IMR-90 (cell line): ENCODE data around the gene TTLL11. TPM values are rescaled to one million over a fixed set of nuclear protein-coding genes. Genes with fewer than 3 reads are reported as not detected.
A peak's percentile ranks its signal among the peaks of the same experiment; 100 is the strongest.

Source experiments
- ATAC-seq: fragments of 200-7000 bp; cut with Tn5 transposase; 2 replicates; pipeline ENCODE4 v1.9.1; 2020; ENCODE audit warnings: low read depth, mild to moderate bottlenecking, moderate library complexity
- BruUV-seq: library from RNA; stranded (reverse); fragments of 400-500 nt; replicated peaks from 2 replicates; lab custom pipeline; 2021; lab: Mats Ljungman, UMichigan
- CTCF ChIA-PET: fragments of 300-600 bp; formaldehyde crosslinking; extraction: SDS; loops from one replicate; lab custom pipeline; 2021; ENCODE audit warnings: antibody characterized with exemption; lab: Yijun Ruan, JAX
- POLR2A ChIA-PET: fragments of 300-600 bp; sonication (Branson Sonifier 250); formaldehyde crosslinking; loops from one replicate; lab custom pipeline; 2022; ENCODE audit warnings: antibody characterized with exemption; ENCODE audit not compliant: unreplicated experiment; lab: Charles Lee
- DNase-seq: peaks from one replicate; pipeline ENCODE4 v3.0.0; 2013
- H2AFZ ChIP-seq: replicated peaks from 2 replicates; pipeline ENCODE3; 2013; ENCODE audit warnings: low read length, mild to moderate bottlenecking; ENCODE audit not compliant: poor library complexity
- H2AK5ac ChIP-seq: 2 replicates; pipeline ENCODE4 v1.6.1; 2013; ENCODE audit warnings: low read depth, low read length, inconsistent platforms
- H2AK9ac ChIP-seq: replicated peaks from 2 replicates; pipeline ENCODE3; 2013; ENCODE audit warnings: mild to moderate bottlenecking, low read depth, low read length, moderate library complexity; ENCODE audit not compliant: poor library complexity
- H2BK120ac ChIP-seq: 2 replicates; pipeline ENCODE4 v1.6.1; 2013; ENCODE audit warnings: low read depth, low read length, inconsistent platforms
- H2BK15ac ChIP-seq: 3 replicates; pipeline ENCODE4 v1.6.1; 2013; ENCODE audit warnings: low read depth, low read length, inconsistent platforms
- H2BK20ac ChIP-seq: 2 replicates; pipeline ENCODE4 v1.6.1; 2013; ENCODE audit warnings: low read depth, mild to moderate bottlenecking, inconsistent platforms, low read length, moderate library complexity
- H2BK5ac ChIP-seq: 2 replicates; pipeline ENCODE4 v1.6.1; 2013; ENCODE audit warnings: mild to moderate bottlenecking, low read depth, low read length, inconsistent platforms; ENCODE audit not compliant: poor library complexity, severe bottlenecking
- H3K14ac ChIP-seq: replicated peaks from 2 replicates; pipeline ENCODE4 v1.6.1; 2013; ENCODE audit warnings: low read depth, low read length, inconsistent platforms
- H3K18ac ChIP-seq: 2 replicates; pipeline ENCODE4 v1.6.1; 2013; ENCODE audit warnings: low read depth, low read length, control low read depth
- H3K23ac ChIP-seq: 2 replicates; pipeline ENCODE4 v1.6.1; 2013; ENCODE audit warnings: low read depth, low read length, inconsistent platforms
- H3K27ac ChIP-seq: 2 replicates; pipeline ENCODE4 v1.5.1; 2013; ENCODE audit warnings: mild to moderate bottlenecking, control low read depth, low read length; ENCODE audit not compliant: insufficient read depth
- H3K27me3 ChIP-seq: 2 replicates; pipeline ENCODE4 v1.6.1; 2013; ENCODE audit warnings: low read length; ENCODE audit not compliant: control insufficient read depth, insufficient read depth
- H3K36me3 ChIP-seq: 2 replicates; pipeline ENCODE4 v1.6.1; 2013; ENCODE audit warnings: low read length, mixed read lengths; ENCODE audit not compliant: control insufficient read depth, insufficient read depth
- H3K4ac ChIP-seq: 2 replicates; pipeline ENCODE4 v1.6.1; 2013; ENCODE audit warnings: low read depth, low read length, inconsistent platforms
- H3K4me1 ChIP-seq: 2 replicates; pipeline ENCODE4 v1.6.1; 2013; ENCODE audit warnings: low read length, mixed read lengths; ENCODE audit not compliant: control insufficient read depth, insufficient read depth
- H3K4me2 ChIP-seq: 2 replicates; pipeline ENCODE4 v1.6.1; 2013; ENCODE audit warnings: low read depth, mild to moderate bottlenecking, control low read depth, low read length, moderate library complexity
- H3K4me3 ChIP-seq: 2 replicates; pipeline ENCODE4 v1.5.1; 2013; ENCODE audit warnings: low read depth, mild to moderate bottlenecking, control low read depth, low read length, moderate library complexity; ENCODE audit not compliant: insufficient read depth
- H3K56ac ChIP-seq: 2 replicates; pipeline ENCODE4 v1.6.1; 2013; ENCODE audit warnings: low read length, inconsistent platforms; ENCODE audit not compliant: insufficient read depth; ENCODE audit errors: extremely low read depth
- H3K79me1 ChIP-seq, 2 experiments: 2 replicates each; pipeline ENCODE4 v1.6.1; 2013; ENCODE audit warnings: low read length in 2 of 2, inconsistent platforms in 1 of 2, low read depth in 1 of 2
- H3K9ac ChIP-seq: 2 replicates; pipeline ENCODE4 v1.6.1; 2013; ENCODE audit warnings: low read depth, low read length, control low read depth
- H3K9me1 ChIP-seq: 2 replicates; pipeline ENCODE4 v1.6.1; 2013; ENCODE audit warnings: low read length, inconsistent platforms; ENCODE audit not compliant: insufficient read depth
- H3K9me3 ChIP-seq: 2 replicates; pipeline ENCODE4 v1.6.1; 2013; ENCODE audit warnings: low read length; ENCODE audit not compliant: control insufficient read depth, insufficient read depth
- H4K20me1 ChIP-seq: 2 replicates; pipeline ENCODE4 v1.6.1; 2013; ENCODE audit warnings: low read length, inconsistent platforms; ENCODE audit not compliant: insufficient read depth
- H4K5ac ChIP-seq: 2 replicates; pipeline ENCODE4 v1.6.1; 2013; ENCODE audit warnings: mild to moderate bottlenecking, low read depth, low read length, control low read depth
- H4K8ac ChIP-seq, 2 experiments: 2 replicates each; pipeline ENCODE4 v1.6.1; 2013; ENCODE audit warnings: low read depth in 2 of 2, low read length in 2 of 2, control low read depth in 1 of 2, inconsistent platforms in 1 of 2
- H4K91ac ChIP-seq: 2 replicates; pipeline ENCODE4 v1.6.1; 2013; ENCODE audit warnings: low read depth, low read length, inconsistent platforms; ENCODE audit not compliant: insufficient read depth
- BHLHE40 ChIP-seq: fragments of 150-350 bp; IDR thresholded peaks from 2 replicates; pipeline ENCODE4 v1.6.1; 2016; ENCODE audit warnings: mild to moderate bottlenecking, low read depth, low read length
- CHD1 ChIP-seq: IDR thresholded peaks from 2 replicates; pipeline ENCODE4 v1.6.1; 2012; ENCODE audit warnings: low read depth, low read length, improper control_type of control experiment
- ELK1 ChIP-seq: fragments of 150-350 bp; IDR thresholded peaks from 2 replicates; pipeline ENCODE4 v1.6.1; 2016; ENCODE audit warnings: low read depth, mild to moderate bottlenecking, low read length, moderate library complexity, borderline replicate concordance
- FOS ChIP-seq: fragments of 150-350 bp; IDR thresholded peaks from 2 replicates; pipeline ENCODE4 v1.6.1; 2016; ENCODE audit warnings: low read depth, low read length
- MAFK ChIP-seq: IDR thresholded peaks from 2 replicates; pipeline ENCODE4 v1.6.1; 2012; ENCODE audit warnings: low read depth, low read length, improper control_type of control experiment
- MAZ ChIP-seq: IDR thresholded peaks from 2 replicates; pipeline ENCODE4 v1.6.1; 2012; ENCODE audit warnings: low read depth, mild to moderate bottlenecking, low read length, improper control_type of control experiment, moderate library complexity, borderline replicate concordance
- NFE2L2 ChIP-seq: fragments of 150-350 bp; IDR thresholded peaks from 2 replicates; pipeline ENCODE4 v1.6.1; 2016; ENCODE audit warnings: low read depth, mild to moderate bottlenecking, low read length
- POLR2A ChIP-seq: IDR thresholded peaks from 2 replicates; pipeline ENCODE4 v1.6.1; 2012; ENCODE audit warnings: mild to moderate bottlenecking, low read depth, low read length
- RAD21 ChIP-seq: IDR thresholded peaks from 2 replicates; pipeline ENCODE4 v1.6.1; 2012; ENCODE audit warnings: low read length, improper control_type of control experiment
- RCOR1 ChIP-seq: IDR thresholded peaks from 2 replicates; pipeline ENCODE4 v1.6.1; 2012; ENCODE audit warnings: mild to moderate bottlenecking, low read length, improper control_type of control experiment; ENCODE audit not compliant: insufficient replicate concordance
- RFX5 ChIP-seq: IDR thresholded peaks from 2 replicates; pipeline ENCODE4 v1.8.0; 2012; ENCODE audit warnings: low read depth, mild to moderate bottlenecking, low read length, moderate library complexity
- SMC3 ChIP-seq: fragments of 150-350 bp; IDR thresholded peaks from 2 replicates; pipeline ENCODE4 v1.6.1; 2016; ENCODE audit warnings: low read depth, mild to moderate bottlenecking, antibody characterized with exemption, low read length, moderate library complexity
- WGBS, 2 experiments: methylation state at CpG; one replicate each; pipeline versions ENCODE4 v1.1.5 to v1.1.7; 2013; ENCODE audit warnings: missing lambda C conversion rate in 2 of 2; ENCODE audit not compliant: insufficient read length in 1 of 2; ENCODE audit errors: extremely low coverage in 2 of 2; 5-methylcytosine and 5-hydroxymethylcytosine counted together
- dilution Hi-C: fragments of 300-500 bp; cut with HindIII; formaldehyde crosslinking; loops from one replicate; pipeline ENCODE4 v1.14.3; 2018; ENCODE audit warnings: low sequenced_read_pairs; ENCODE audit not compliant: unreplicated experiment
- in situ Hi-C: fragments of 300-500 bp; cut with MboI; formaldehyde crosslinking; loops from 3 replicates; pipeline ENCODE4 v1.14.3; 2019; ENCODE audit warnings: low sequenced_read_pairs, inconsistent platforms, mixed read lengths
- intact Hi-C: fragments of 100-400 bp; cut with micrococcal nuclease; formaldehyde crosslinking; loops from 2 replicates; pipeline ENCODE4 v1.10.0; 2022
- polyA plus RNA-seq, 3 experiments: library from polyadenylated mRNA; depleted of rRNA; stranded (reverse); fragments of >200 nt; gene quantifications; 2 replicates each; pipeline ENCODE4 v1.2.3, GENCODE V29; 2012; ENCODE audit warnings: low replicate concordance in 1 of 3
- total RNA-seq: library from RNA; depleted of rRNA; stranded (reverse); fragments of >200 nt; gene quantifications from 2 replicates; pipeline ENCODE4 v1.2.3, GENCODE V29; 2012
- TF ChIP-seq, protein P1 (sequence below): fragments of 150-350 bp; IDR thresholded peaks from 2 replicates; pipeline ENCODE4 v1.6.1; 2017; ENCODE audit warnings: mild to moderate bottlenecking, antibody characterized with exemption, low read length, low read depth

The TTLL11 gene
- total and polyA plus RNA-seq, 2 of the 4 experiments (the other 2 are of a cell fraction) = 2.0 to 4.6 TPM

GRCh38 chr9:121839726-121840500, 253.2 kb downstream of the TTLL11 start:
- H3K9me3 ChIP-seq = no peaks in the 10 kb centered on the region
- no peak for DNase-seq
- H2AK5ac ChIP-seq = peak overlapping the region; percentile 56; the same call in 1 of the 2 replicates
- no peak overlapping the region for H2AFZ ChIP-seq
- H2BK120ac ChIP-seq = no peak overlapping the region
- no peak overlapping the region for H2BK5ac ChIP-seq
- ChIA-PET POLR2A (no interaction called here), CTCF (no interaction called here)
- no peak overlapping the region for H3K18ac ChIP-seq
- in situ Hi-C loops (no loop called here), dilution Hi-C loops (no loop called here), intact Hi-C loops (no loop called here)
- H4K20me1 ChIP-seq = no peaks in the 10 kb centered on the region
- no peak overlapping the region for H4K8ac ChIP-seq
- H3K4me3 ChIP-seq = no peak overlapping the region
- H2BK15ac ChIP-seq = 0 out of 3 replicates have a peak overlapping the region, but pooled peaks have one; percentile 7
- H3K9me1 ChIP-seq = peaks cover 30% of the 10 kb centered on the region
- no peak for TF ChIP-seq RFX5
- TF ChIP-seq RAD21 = no peak
- TF ChIP-seq, protein P1, sequence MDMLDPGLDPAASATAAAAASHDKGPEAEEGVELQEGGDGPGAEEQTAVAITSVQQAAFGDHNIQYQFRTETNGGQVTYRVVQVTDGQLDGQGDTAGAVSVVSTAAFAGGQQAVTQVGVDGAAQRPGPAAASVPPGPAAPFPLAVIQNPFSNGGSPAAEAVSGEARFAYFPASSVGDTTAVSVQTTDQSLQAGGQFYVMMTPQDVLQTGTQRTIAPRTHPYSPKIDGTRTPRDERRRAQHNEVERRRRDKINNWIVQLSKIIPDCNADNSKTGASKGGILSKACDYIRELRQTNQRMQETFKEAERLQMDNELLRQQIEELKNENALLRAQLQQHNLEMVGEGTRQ = no peak
- TF ChIP-seq NFE2L2 = no peak
- no peak for TF ChIP-seq SMC3
- no peak for TF ChIP-seq RCOR1
- TF ChIP-seq BHLHE40 = no peak
- no peak for TF ChIP-seq FOS
- no peak for TF ChIP-seq MAZ
- TF ChIP-seq MAFK = no peak
- no peak for TF ChIP-seq POLR2A
- no peak for TF ChIP-seq ELK1
- TF ChIP-seq CHD1 = no peak
- H4K91ac ChIP-seq = no peak overlapping the region
- peaks cover 32% of the 10 kb centered on the region for H3K4me1 ChIP-seq
- no peaks in the 10 kb centered on the region for H3K27me3 ChIP-seq
- 0 out of 4 replicates have a peak, but pooled peaks cover 0 to 5% of the 10 kb centered on the region in 2 experiments for H3K79me1 ChIP-seq
- no peak overlapping the region for H3K4ac ChIP-seq
- H3K56ac ChIP-seq = no peak overlapping the region
- no peak overlapping the region for H3K23ac ChIP-seq
- no peak for ATAC-seq
- no peak overlapping the region for H3K14ac ChIP-seq
- no peaks in the 10 kb centered on the region for H3K36me3 ChIP-seq
- no peak overlapping the region for H2BK20ac ChIP-seq
- no peak overlapping the region for H4K5ac ChIP-seq
- BruUV-seq = no TSS peak
- no CpG with 5 or more reads among the region's 16 CpGs for WGBS, 2 experiments
- no peak overlapping the region for H2AK9ac ChIP-seq
- no peak overlapping the region for H3K9ac ChIP-seq
- no peak overlapping the region for H3K27ac ChIP-seq
- H3K4me2 ChIP-seq = no peak overlapping the region
